Right lobe of liver (tissue), 6 donors: Measurements from ENCODE around the gene CPE. TPM values are rescaled to one million over a fixed set of nuclear protein-coding genes. Genes with fewer than 3 reads are reported as not detected.
A peak's percentile ranks its signal among the peaks of the same experiment; 100 is the strongest.

Experiments used
- ATAC-seq, 4 donors: fragments of 200-7000 bp; cut with Tn5 transposase; one replicate each; pipeline ENCODE4 v1.9.1; 2020; ENCODE audit warnings: mild to moderate bottlenecking in 4 of 4, moderate library complexity in 4 of 4
- DNase-seq, 3 donors: peaks; one replicate each; pipeline ENCODE4 v3.0.0-alpha.2; 2020
- H3K27ac ChIP-seq, 3 donors: fragments of 200-600 bp; one replicate each; pipeline ENCODE4 v1.8.0; 2022
- H3K27me3 ChIP-seq, 2 donors: fragments of 200-600 bp; one replicate each; pipeline ENCODE4 v1.8.0; 2022
- H3K36me3 ChIP-seq, 4 donors: fragments of 200-600 bp; sonication (generic) in 1 of 4; one replicate each; pipeline versions ENCODE4 v1.5.1 to v1.8.0; 2017 to 2022; ENCODE audit warnings: control low read depth in 1 of 4
- H3K4me1 ChIP-seq, 4 donors: fragments of 200-600 bp; sonication (generic) in 1 of 4; one replicate each; pipeline versions ENCODE4 v1.5.1 to v1.8.0; 2017 to 2022; ENCODE audit warnings: control low read depth in 1 of 4
- H3K4me3 ChIP-seq, 3 donors: fragments of 200-600 bp; one replicate each; pipeline ENCODE4 v1.8.0; 2022
- H3K9me3 ChIP-seq, 4 donors: fragments of 200-600 bp; sonication (generic) in 1 of 4; one replicate each; pipeline versions ENCODE4 v1.5.1 to v1.8.0; 2017 to 2022; ENCODE audit warnings: control low read depth in 1 of 4
- CTCF ChIP-seq, 4 donors: fragments of 200-600 bp in 3 of 4; fragments of 450-650 bp in 1 of 4; IDR thresholded peaks; one replicate each; pipeline versions ENCODE4 v1.5.1 to v1.8.0; 2016 to 2022; ENCODE audit warnings: antibody characterized with exemption in 4 of 4, mild to moderate bottlenecking in 2 of 4
- POLR2A ChIP-seq: fragments of 450-650 bp; IDR thresholded peaks from one replicate; pipeline ENCODE4 v1.6.1; 2017; ENCODE audit warnings: antibody characterized with exemption, mild to moderate bottlenecking
- WGBS: methylation state at CpG from one replicate; pipeline ENCODE4 v1.1.6; 2018; ENCODE audit warnings: low coverage, low lambda C conversion rate; ENCODE audit not compliant: insufficient coverage; ENCODE audit errors: missing lambda C conversion rate; 5-methylcytosine and 5-hydroxymethylcytosine counted together
- intact Hi-C, 2 donors: fragments of 100-400 bp; cut with DNase I; formaldehyde crosslinking; loops; one replicate each; pipeline versions ENCODE4 v1.11.2 to v1.14.1; 2022
- total RNA-seq, 6 experiments: library from RNA; depleted of rRNA in 2 of 6; stranded (reverse); fragments of >200 nt in 2 of 6; fragmentation: NEBNext Ultra II Directional in 3 of 6; extraction: Animal tissue kit (Norgen Biotek cat#: 25700) in 3 of 6; gene quantifications; one replicate each; pipeline versions ENCODE4 v1.1.0 to v1.2.4, GENCODE V29; 2016 to 2023
- donor health status: DM: no; HTN: yes; CAD: no.
- donor health status: DM: no; HTN: no; CAD: no.
- donor health status: DM: no; HTN: no; CAD: no.
- donor health status: DM: no; HTN: yes; CAD: no.
- donor health status: DM: no; HTN: yes; CAD: no.

CPE gene
- total RNA-seq, 6 experiments from 2014 or later: 4.2 to 17.3 (median 9.4) TPM

- ATAC-seq: no peak
- H3K27ac ChIP-seq: no peak overlapping the region
Observed at GRCh38 chr4:165410214-165410613, 31.4 kb downstream of the CPE start.

GRCh38 chr4:165415910-165416309, 37.1 kb downstream of the CPE start:
- TF ChIP-seq CTCF (IDR thresholded peaks at IDR 0.05): no peak
- no peak for TF ChIP-seq POLR2A
- intact Hi-C loops: no loop called here
- DNase-seq (no peak), ATAC-seq (no peak)
- 80% methylated on average over 10 of the region's 10 CpGs for WGBS
- Histone ChIP-seq H3K27ac (no peak overlapping the region), H3K27me3 (no peaks in the 10 kb centered on the region), H3K9me3 (no peaks in the 10 kb centered on the region), H3K4me1 (no peaks in the 10 kb centered on the region), H3K36me3 (no peaks in the 10 kb centered on the region), H3K4me3 (no peak overlapping the region)

More at GRCh38 chr4:165410214-165410613, 31.4 kb downstream of the CPE start:
- DNase-seq: no peak
- no peak for TF ChIP-seq POLR2A
- TF ChIP-seq CTCF (IDR thresholded peaks at IDR 0.05): no peak
- Histone ChIP-seq H3K4me3 (no peak overlapping the region), H3K27me3 (no peaks in the 10 kb centered on the region), H3K4me1 (no peaks in the 10 kb centered on the region), H3K36me3 (no peaks in the 10 kb centered on the region), H3K9me3 (no peaks in the 10 kb centered on the region)
- 49% methylated on average over 2 of the region's 2 CpGs for WGBS
- intact Hi-C loops: no loop called here

- no peaks in the 10 kb centered on the region for H3K9me3 ChIP-seq
- H3K4me1 ChIP-seq: no peaks in the 10 kb centered on the region
- no peak for DNase-seq
- H3K4me3 ChIP-seq: no peak overlapping the region
- intact Hi-C loops: no loop called here
- no peaks in the 10 kb centered on the region for H3K36me3 ChIP-seq
- no peak for ATAC-seq
- H3K27me3 ChIP-seq: no peaks in the 10 kb centered on the region
- TF ChIP-seq POLR2A (no peak), CTCF (IDR thresholded peaks at IDR 0.05) (no peak)
- WGBS: 38% methylated on average over 1 of the region's 1 CpG
- H3K27ac ChIP-seq: no peak overlapping the region
Observed at GRCh38 chr4:165418073-165418472, 39.3 kb downstream of the CPE start.

GRCh38 chr4:165425629-165426028, 46.8 kb downstream of the CPE start:
- no peak overlapping the region for H3K27ac ChIP-seq
- H3K36me3 ChIP-seq: no peaks in the 10 kb centered on the region
- DNase-seq: no peak
- no peak overlapping the region for H3K4me3 ChIP-seq
- H3K27me3 ChIP-seq: no peaks in the 10 kb centered on the region
- no peaks in the 10 kb centered on the region for H3K9me3 ChIP-seq
- ATAC-seq: no peak
- no peaks in the 10 kb centered on the region for H3K4me1 ChIP-seq
- intact Hi-C loops: no loop called here
- TF ChIP-seq POLR2A (no peak), CTCF (IDR thresholded peaks at IDR 0.05) (peak in 1 of 4 donors; percentile 9)

GRCh38 chr4:165426331-165426730, 47.5 kb downstream of the CPE start:
- H3K27me3 ChIP-seq: no peaks in the 10 kb centered on the region
- TF ChIP-seq CTCF (IDR thresholded peaks at IDR 0.05) (no peak), POLR2A (no peak)
- WGBS: 81% methylated on average over 1 of the region's 1 CpG
- no peaks in the 10 kb centered on the region for H3K36me3 ChIP-seq
- no peak overlapping the region for H3K4me3 ChIP-seq
- H3K27ac ChIP-seq: no peak overlapping the region
- intact Hi-C loops: no loop called here
- DNase-seq: no peak
- ATAC-seq: no peak
- H3K4me1 ChIP-seq: no peaks in the 10 kb centered on the region
- no peaks in the 10 kb centered on the region for H3K9me3 ChIP-seq
